Mesothelial cell of epicardium (in vitro differentiated cells): ENCODE data around the gene SUFU. TPM values are rescaled to one million over a fixed set of nuclear protein-coding genes. Genes with fewer than 3 reads are reported as not detected.
A peak's percentile ranks its signal among the peaks of the same experiment; 100 is the strongest.

Source experiments
- DNase-seq, 2 experiments: peaks; one replicate each; pipeline ENCODE4 v3.0.0; 2021; ENCODE audit warnings: low spot score in 2 of 2; ENCODE audit not compliant: unreplicated experiment in 2 of 2
- H3K27ac Mint-ChIP-seq: 2 replicates; pipeline ENCODE4 v1.8.0; 2021; ENCODE audit warnings: mixed read lengths
- H3K27me3 Mint-ChIP-seq: 2 replicates; pipeline ENCODE4 v1.8.0; 2021; ENCODE audit warnings: low read depth, mixed read lengths
- H3K36me3 Mint-ChIP-seq: 2 replicates; pipeline ENCODE4 v1.8.0; 2021; ENCODE audit warnings: mixed read lengths
- H3K4me1 Mint-ChIP-seq: 2 replicates; pipeline ENCODE4 v1.8.0; 2021; ENCODE audit warnings: mixed read lengths
- H3K4me3 Mint-ChIP-seq: 2 replicates; pipeline ENCODE4 v1.8.0; 2021; ENCODE audit warnings: mild to moderate bottlenecking, moderate library complexity, mixed read lengths
- H3K9me3 Mint-ChIP-seq: 2 replicates; pipeline ENCODE4 v1.8.0; 2021; ENCODE audit warnings: mixed read lengths
- CTCF ChIP-seq: fragments of 200-600 bp; sonication (generic); IDR thresholded peaks from one replicate; pipeline ENCODE4 v1.5.0; 2021; ENCODE audit warnings: antibody characterized with exemption; ENCODE audit not compliant: unreplicated experiment
- total RNA-seq: library from RNA; stranded (reverse); gene quantifications from 3 replicates; pipeline ENCODE4 v1.2.1, GENCODE V29; 2021

The SUFU gene
- total RNA-seq, 1 donor from 2014 or later = 33.4 TPM

- DNase-seq = no peak
- peak overlapping the region; percentile 36 for H3K4me3 Mint-ChIP-seq
- no peak for TF ChIP-seq CTCF
- no peaks in the 10 kb centered on the region for H3K36me3 Mint-ChIP-seq
- peaks cover 75% of the 10 kb centered on the region for H3K4me1 Mint-ChIP-seq
- H3K9me3 Mint-ChIP-seq = no peaks in the 10 kb centered on the region
- H3K27me3 Mint-ChIP-seq = no peaks in the 10 kb centered on the region
- H3K27ac Mint-ChIP-seq = peak overlapping the region; percentile 96
Observed at GRCh38 chr10:102674566-102674965, 170.8 kb downstream of the SUFU start.

GRCh38 chr10:102675011-102675665 lies 171.4 kb downstream of the SUFU start:
- H3K9me3 Mint-ChIP-seq = no peaks in the 10 kb centered on the region
- H3K27ac Mint-ChIP-seq = peak overlapping the region; percentile 96
- H3K4me1 Mint-ChIP-seq = peaks cover 76% of the 10 kb centered on the region
- no peaks in the 10 kb centered on the region for H3K36me3 Mint-ChIP-seq
- TF ChIP-seq CTCF = no peak
- no peaks in the 10 kb centered on the region for H3K27me3 Mint-ChIP-seq
- no peak for DNase-seq
- peak overlapping the region; percentile 36 for H3K4me3 Mint-ChIP-seq

- peaks cover 70% of the 10 kb centered on the region for H3K4me1 Mint-ChIP-seq
- no peaks in the 10 kb centered on the region for H3K27me3 Mint-ChIP-seq
- peak overlapping the region; percentile 36 for H3K4me3 Mint-ChIP-seq
- H3K9me3 Mint-ChIP-seq = no peaks in the 10 kb centered on the region
- no peak for DNase-seq
- TF ChIP-seq CTCF = no peak
- H3K36me3 Mint-ChIP-seq = no peaks in the 10 kb centered on the region
- peak overlapping the region; percentile 96 for H3K27ac Mint-ChIP-seq
Observed at GRCh38 chr10:102675666-102676533, 172.1 kb downstream of the SUFU start.

- peaks cover 74% of the 10 kb centered on the region for H3K4me1 Mint-ChIP-seq
- H3K4me3 Mint-ChIP-seq = peak overlapping the region; percentile 36
- no peak for DNase-seq
- H3K9me3 Mint-ChIP-seq = no peaks in the 10 kb centered on the region
- H3K27ac Mint-ChIP-seq = peak overlapping the region; percentile 96
- no peak for TF ChIP-seq CTCF
- H3K27me3 Mint-ChIP-seq = no peaks in the 10 kb centered on the region
- peaks cover 5% of the 10 kb centered on the region for H3K36me3 Mint-ChIP-seq
Observed at GRCh38 chr10:102676534-102677315, 173.0 kb downstream of the SUFU start.

- Mint-ChIP-seq H3K4me1 (peaks cover 81% of the 10 kb centered on the region), H3K27ac (peak overlapping the region; percentile 96), H3K36me3 (peaks cover 10% of the 10 kb centered on the region)
Observed at GRCh38 chr10:102677331-102678067, 173.7 kb downstream of the SUFU start.

More at GRCh38 chr10:102677331-102678067, 173.7 kb downstream of the SUFU start:
- Mint-ChIP-seq H3K4me3 (peak overlapping the region; percentile 13), H3K27me3 (no peaks in the 10 kb centered on the region), H3K9me3 (no peaks in the 10 kb centered on the region)
- DNase-seq = no peak
- no peak for TF ChIP-seq CTCF
